ENCODE results near the gene TRAPPC12.

TRAPPC12 gene

DNA sequence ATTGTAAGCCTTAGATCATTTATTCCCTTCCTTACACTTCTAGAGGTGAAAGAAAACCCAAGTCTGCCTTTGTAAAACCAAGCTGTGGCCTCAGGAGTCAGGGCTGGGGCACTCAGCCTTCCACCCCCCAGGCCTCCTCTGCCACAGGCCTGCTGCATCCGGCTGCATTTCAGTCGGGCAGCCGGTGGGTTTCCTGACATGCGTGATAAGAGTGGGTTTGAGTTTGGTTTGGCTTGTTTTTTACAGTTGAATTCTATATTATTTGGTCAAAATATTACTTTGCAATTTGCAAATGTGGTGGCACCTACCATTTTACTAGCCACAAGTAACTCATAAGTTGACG, 97.5 kb downstream of the TRAPPC12 start:
- TF ChIP-seq, protein P1, sequence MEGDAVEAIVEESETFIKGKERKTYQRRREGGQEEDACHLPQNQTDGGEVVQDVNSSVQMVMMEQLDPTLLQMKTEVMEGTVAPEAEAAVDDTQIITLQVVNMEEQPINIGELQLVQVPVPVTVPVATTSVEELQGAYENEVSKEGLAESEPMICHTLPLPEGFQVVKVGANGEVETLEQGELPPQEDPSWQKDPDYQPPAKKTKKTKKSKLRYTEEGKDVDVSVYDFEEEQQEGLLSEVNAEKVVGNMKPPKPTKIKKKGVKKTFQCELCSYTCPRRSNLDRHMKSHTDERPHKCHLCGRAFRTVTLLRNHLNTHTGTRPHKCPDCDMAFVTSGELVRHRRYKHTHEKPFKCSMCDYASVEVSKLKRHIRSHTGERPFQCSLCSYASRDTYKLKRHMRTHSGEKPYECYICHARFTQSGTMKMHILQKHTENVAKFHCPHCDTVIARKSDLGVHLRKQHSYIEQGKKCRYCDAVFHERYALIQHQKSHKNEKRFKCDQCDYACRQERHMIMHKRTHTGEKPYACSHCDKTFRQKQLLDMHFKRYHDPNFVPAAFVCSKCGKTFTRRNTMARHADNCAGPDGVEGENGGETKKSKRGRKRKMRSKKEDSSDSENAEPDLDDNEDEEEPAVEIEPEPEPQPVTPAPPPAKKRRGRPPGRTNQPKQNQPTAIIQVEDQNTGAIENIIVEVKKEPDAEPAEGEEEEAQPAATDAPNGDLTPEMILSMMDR (conservative IDR thresholded peaks at IDR 0.05; ENCODE audit: low read length): no peak
- no peak for DNase-seq (ENCODE audit: low read depth)
- H3K4me3 ChIP-seq (ENCODE audit: low read length): no peak overlapping the region

DNA sequence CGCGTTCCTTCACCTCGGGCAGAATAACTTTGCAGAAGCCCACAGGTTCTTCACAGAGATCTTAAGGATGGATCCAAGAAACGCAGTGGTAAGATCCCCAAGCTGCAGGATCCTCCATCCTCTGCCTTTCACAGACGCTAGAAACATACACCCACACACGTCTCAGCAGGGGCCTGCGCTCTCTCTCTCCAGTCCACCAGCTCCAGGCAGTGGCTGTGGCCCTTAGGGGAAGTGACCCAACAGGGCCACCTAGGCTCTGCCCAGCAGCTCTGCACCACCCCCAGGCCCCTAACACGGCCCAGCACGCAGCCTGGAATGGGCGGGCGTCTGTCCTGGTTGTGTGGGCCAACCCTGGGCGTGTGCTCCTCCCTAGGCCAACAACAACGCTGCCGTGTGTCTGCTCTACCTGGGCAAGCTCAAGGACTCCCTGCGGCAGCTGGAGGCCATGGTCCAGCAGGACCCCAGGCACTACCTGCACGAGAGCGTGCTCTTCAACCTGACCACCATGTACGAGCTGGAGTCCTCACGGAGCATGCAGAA, 99.4 kb downstream of the TRAPPC12 start:
- TF ChIP-seq, protein P1 (conservative IDR thresholded peaks at IDR 0.05; ENCODE audit: low read length): no peak
- DNase-seq (ENCODE audit: low read depth): no peak

DNA sequence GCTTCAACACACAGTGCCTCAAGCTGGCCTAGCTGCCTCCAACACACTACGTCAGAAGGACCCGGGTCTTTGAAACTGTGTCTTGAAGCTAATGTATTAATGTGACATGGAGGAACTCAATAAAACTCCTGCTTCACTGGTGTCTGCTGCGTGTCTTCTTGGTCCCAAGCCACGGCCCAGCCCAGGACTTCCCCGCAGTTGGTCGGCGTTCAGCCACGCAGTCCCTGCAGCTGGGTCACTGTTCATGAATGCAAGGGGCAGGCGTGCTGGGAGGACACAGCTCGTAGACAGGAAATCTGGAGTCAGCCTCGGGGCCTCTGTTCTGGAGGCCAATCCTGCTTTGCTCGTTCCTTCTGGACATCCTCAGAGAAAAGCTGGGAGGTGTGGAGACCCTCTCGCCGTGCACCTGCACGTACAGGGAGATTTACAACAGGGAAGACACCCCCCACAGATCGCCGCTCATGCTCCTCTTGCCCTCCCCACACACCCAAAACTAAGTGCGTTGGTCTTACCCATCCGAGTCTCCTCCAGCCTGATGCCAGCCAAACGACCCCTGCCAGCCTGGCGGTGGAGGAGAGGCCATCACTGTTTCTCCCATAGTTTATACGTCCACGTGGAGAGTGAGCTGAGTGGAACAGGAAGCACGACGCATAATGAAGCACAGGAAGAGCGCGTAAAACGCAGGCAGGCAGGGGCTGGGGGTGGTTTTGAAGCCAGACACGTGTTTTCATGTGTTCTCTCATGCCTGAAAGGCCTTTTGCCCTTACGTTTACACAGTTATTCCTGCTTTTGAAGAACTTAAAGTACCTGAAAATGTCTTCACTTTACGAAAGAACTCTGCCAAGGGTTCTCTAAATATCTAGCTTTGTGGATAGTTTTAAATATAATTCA, 100.2 kb downstream of the TRAPPC12 start:
- H3K4me3 ChIP-seq (ENCODE audit: low read length): no peak overlapping the region
- TF ChIP-seq, protein P1 (conservative IDR thresholded peaks at IDR 0.05; ENCODE audit: low read length): no peak
- DNase-seq (ENCODE audit: low read depth): no peak

More for the DNA sequence above, 99.4 kb downstream of the TRAPPC12 start:
- H3K4me3 ChIP-seq (ENCODE audit: low read length): no peak overlapping the region

DNA sequence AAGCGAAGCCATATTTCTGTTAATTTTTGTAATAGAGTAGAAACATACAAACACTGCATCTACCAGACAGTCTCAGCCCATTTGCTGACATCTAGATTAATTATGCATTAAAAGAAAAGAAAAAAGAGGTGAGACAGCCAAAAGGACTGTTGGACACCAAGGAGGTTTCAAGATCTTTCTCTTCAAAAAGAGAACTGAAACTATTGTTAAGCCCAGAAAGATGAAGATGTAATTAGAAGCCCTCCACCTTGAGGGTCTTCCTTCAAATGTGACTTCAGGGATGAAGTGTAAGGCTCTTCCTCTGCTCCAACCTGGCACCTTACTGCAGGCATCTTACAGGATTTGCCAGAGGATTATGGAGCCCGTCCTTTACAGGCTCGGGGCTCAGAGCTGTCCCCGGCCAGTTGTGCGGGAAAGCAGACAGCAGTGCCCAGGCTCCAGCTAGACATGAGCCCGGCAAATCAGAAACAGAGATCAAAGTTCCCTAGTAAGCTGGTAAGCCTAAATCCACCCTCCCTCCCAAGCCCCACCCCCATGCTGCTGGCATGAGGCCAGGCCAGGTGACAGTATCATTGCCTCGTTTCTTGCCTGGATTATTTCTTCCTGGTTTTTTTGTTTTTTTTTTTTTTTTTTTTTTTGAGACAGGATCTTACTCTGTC, 101.0 kb downstream of the TRAPPC12 start:
- DNase-seq (ENCODE audit: low read depth): no peak
- no peak overlapping the region for H3K4me3 ChIP-seq (ENCODE audit: low read length)
- TF ChIP-seq, protein P1 (conservative IDR thresholded peaks at IDR 0.05; ENCODE audit: low read length): no peak

DNA sequence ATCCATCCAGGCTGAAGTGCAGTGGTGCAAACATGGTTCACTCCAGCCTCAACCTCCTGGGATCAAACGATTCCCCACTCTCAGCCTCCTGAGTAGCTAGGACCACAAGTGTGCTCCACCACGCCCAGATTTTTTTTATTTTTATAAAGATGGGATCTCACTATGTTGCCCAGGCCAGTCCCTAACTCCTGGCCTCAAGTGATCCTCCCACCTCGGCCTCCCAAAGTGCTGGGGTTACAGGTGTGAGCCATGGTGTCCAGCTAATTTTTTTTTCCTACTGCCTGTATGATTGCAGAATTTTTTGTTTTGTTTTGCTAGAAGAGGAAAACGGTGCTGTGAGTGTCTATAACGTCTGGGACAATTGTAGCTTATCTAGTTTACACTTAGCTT, 101.5 kb downstream of the TRAPPC12 start:
- DNase-seq (ENCODE audit: low read depth): no peak
- H3K4me3 ChIP-seq (ENCODE audit: low read length): no peak overlapping the region
- TF ChIP-seq, protein P1 (conservative IDR thresholded peaks at IDR 0.05; ENCODE audit: low read length): no peak

DNA sequence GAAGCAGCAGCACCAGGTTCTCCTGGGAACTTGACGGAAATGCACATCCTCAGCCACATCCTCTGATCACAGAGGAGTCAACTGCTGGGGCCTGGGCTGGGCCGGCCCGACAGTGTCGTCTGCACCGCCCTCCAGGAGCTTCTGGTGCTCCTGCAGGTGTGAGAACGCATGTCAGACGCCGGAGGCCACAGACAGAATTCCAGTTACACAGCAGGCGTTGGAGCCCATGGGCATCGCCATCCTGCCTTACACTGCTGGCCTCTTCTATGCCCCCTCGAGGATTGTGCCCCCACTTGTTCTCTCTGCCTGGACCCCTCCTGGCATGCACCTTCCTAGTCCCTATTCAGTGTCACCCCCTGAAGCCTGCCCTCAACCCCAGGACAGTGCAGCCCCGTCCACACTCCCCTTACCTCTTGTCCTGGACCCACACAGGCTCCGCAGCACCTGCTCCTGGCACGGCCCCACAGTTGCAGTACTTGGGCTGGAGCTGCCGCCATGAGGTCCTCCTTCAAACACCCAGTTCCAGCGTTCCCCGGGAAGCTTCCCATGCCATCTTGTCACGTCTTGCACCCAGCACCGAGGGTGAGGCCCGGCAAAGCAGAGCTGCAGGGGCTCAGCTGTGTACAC, 102.4 kb downstream of the TRAPPC12 start:
- no peak for DNase-seq (ENCODE audit: low read depth)
- TF ChIP-seq, protein P1 (conservative IDR thresholded peaks at IDR 0.05; ENCODE audit: low read length): no peak
- H3K4me3 ChIP-seq (ENCODE audit: low read length): no peak overlapping the region

Data from AG10803 (cell line).